NCI-H460 (cell line): Measurements from ENCODE around the gene ZMIZ1. TPM values are rescaled to one million over a fixed set of nuclear protein-coding genes. Genes with fewer than 3 reads are reported as not detected.

Experiments used
- DNase-seq: peaks from one replicate; pipeline ENCODE4 v3.0.0-alpha.2; 2016; ENCODE audit warnings: low read depth; ENCODE audit errors: extremely low read depth
- total RNA-seq: library from RNA; depleted of rRNA; stranded (reverse); fragments of >200 nt; shearing (Covaris generic); gene quantifications from 2 replicates; pipeline ENCODE4 v1.2.3, GENCODE V29; 2014

Gene ZMIZ1
- total RNA-seq, 1 experiment from 2014 or later: 33.8 TPM

- no peak for DNase-seq
Observed at GRCh38 chr10:79148452-79149344, 79.9 kb downstream of the ZMIZ1 start.

DNA sequence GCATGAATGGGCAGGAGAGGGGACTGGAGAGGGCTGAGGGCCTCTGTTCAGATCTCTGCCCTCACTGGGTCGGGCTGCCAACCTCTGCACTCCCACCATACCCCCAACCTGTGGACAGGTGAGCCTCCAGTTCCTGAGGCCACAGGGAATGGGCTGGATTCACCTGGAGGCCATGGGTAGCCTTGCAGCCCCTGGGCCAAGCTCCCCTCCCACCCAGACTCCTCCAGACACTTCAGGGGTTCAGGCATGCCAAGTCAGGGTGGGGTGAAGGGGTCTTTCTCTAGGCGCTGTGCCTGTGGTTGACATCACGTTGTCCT lies 80.5 kb downstream of the ZMIZ1 start:
- no peak for DNase-seq

- peak; percentile 89 for DNase-seq
Observed at GRCh38 chr10:79149662-79150443, 81.1 kb downstream of the ZMIZ1 start.

- DNase-seq: no peak
Observed at GRCh38 chr10:79150444-79150754, 81.6 kb downstream of the ZMIZ1 start.

GRCh38 chr10:79152423-79152817 lies 83.7 kb downstream of the ZMIZ1 start:
- no peak for DNase-seq

DNA sequence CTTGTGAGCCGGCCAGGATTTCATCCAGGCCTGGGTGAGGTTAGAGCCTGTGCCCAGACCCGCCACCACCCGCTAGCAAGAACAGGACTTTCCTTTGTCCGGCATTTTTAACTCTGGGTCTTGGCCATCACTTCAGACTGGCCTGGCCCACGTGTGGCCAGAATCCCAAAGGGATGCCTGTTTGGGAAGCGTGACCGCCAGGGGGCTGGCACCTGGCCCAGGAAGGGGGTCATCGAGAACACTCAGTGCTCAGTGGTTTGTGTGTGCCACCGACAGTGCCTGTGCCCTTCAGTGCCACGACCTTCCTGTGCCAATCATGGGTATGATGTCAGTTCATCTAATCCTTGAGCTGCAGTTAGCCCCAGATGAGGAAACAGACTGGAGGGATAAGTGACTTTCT lies 85.0 kb downstream of the ZMIZ1 start:
- no peak for DNase-seq

- no peak for DNase-seq
Observed at GRCh38 chr10:79155301-79156081, 86.7 kb downstream of the ZMIZ1 start.

DNA sequence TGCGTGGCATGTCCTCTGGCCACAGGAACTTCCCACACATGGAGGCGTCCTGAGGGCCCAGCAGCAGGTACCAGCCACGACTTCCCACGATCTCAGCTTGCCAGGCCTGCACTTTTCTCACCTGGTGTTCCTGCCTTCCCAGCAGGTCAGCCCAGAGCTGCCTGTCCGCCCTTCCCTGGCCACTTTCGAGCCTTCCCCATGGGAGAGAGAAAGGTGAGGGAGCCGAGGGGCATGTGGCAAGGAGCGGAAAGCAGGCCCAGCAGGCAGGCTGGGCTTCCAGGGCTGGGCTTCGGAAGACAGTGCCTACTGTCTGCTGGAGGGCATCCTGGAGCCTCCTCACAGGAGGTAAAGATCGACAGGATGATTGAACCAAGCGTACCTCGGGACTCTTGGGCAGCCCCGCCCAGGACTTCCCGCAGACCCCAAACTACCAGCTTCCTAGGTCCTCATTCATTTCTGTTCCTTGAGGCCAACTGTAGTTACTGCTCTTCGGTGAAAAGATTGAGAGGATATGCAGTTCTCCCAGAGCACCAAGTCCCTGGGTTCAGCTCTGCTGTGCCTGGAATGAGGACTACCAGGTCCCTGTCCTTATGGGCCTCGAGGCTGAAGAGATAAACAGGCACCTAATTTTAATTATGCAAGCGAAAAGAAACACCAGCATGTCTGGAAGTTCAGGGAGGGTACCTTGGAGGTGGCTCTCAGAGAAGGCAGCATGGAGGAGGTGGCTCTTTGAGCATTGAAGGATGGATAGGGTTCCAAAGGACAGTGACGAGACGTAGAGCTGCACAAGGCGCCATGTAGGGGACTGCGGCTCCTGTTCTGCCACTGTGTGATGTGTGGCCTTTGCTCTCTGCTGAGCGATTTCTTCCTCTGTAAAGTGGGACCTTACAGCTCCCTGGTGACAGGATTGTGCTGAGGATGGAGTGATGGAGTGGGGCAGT lies 87.8 kb downstream of the ZMIZ1 start:
- DNase-seq: no peak

DNA sequence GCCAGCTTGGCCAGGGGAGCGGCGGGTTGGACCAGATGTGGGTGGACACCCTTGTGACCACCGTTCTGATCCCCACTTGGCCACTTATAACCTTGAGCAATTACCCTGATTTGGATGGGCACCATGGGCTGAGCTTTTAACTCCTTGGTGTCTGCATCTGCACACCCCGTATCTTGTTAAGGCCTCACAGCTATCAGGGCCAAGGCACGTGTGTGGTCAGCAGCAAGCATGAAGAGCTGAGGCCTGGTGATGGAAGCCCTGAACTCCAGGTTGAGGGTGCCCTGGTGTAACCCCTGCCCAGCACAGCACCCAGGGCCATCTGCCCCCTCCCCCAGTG lies 89.2 kb downstream of the ZMIZ1 start:
- DNase-seq: no peak

- DNase-seq: no peak
Observed at GRCh38 chr10:79158402-79159097, 89.8 kb downstream of the ZMIZ1 start.

- no peak for DNase-seq
Observed at GRCh38 chr10:79159141-79159651, 90.4 kb downstream of the ZMIZ1 start.

- no peak for DNase-seq
Observed at GRCh38 chr10:79159785-79160184, 91.0 kb downstream of the ZMIZ1 start.

- no peak for DNase-seq
Observed at GRCh38 chr10:79160191-79160590, 91.4 kb downstream of the ZMIZ1 start.

DNA sequence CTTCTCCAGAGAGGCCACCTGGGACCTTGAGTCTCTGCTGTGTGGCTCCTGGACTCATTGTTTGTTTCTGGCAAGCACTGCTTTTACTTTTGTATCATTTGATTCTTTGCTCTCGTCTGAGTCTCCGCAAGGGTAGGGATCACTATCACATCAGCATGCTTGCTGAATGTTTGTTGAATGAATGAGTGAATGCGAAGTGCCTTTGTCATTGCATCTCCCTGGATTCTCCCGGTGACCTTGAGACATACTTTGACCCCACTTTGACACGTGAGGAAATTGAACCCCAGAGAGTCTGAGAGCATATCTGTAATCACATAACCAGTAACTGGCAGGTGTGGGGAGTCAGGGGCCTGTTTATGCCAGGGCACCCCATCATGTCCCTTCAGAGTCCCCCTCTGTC lies 92.8 kb downstream of the ZMIZ1 start:
- no peak for DNase-seq

DNA sequence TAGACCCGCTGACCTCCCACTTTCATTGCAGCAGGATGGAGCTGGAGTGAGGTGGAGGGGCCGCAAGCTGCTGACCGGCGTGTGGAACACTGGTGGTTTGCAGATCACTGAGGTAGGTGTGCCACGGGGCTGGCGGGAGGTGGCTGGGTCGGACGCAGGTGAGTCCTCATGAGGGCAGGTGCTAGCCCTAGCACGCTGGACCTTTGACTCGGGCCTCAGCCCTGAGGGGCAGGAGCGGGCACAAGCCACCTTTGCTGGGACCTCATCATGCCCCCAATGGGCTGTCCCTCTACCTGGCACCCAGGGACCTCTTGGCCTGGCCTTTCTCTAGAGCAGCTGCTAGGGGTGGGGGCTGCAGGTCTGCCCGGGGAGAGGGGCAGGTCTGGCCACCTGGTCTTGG lies 93.3 kb downstream of the ZMIZ1 start:
- DNase-seq: no peak

DNA sequence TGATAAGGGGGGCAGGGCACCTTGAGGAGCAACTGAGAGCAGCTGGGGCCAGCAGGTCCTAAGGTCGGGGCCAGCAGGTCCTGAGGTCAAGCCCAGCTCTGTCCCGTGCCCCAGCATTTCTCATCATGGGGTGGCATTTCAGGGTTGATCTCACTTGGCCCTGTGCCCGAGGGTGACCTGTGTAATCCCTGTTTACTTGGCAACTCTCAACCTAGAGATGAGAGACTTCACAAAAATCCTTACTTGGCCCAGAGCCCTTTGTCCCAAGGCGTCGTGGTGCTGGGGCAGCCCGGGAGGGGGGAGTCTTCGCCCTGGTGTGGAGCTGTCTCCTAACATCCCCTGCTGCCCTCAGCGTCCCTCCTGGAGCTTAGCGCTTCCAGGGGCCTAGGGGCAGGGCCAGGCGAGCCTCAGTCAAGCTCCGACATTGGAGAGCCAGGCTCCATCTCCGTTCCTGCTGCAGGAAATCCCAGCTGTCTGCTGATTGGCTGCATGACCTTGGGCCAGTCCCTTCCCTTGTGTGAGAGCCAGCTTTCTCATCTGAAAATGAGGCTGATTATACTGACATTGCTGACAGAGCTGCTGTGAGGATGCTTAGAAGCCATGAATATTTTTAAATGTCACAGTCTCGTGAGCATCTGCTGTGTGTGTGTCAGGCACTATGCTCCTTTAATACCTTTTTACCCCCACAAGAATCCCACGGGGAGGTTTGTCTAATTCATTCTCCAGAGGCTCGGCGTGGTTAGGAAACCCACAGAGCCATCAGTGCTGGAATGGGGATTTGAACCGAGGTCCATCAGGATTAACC lies 94.3 kb downstream of the ZMIZ1 start:
- DNase-seq: no peak

- no peak for DNase-seq
Observed at GRCh38 chr10:79163666-79163975, 94.9 kb downstream of the ZMIZ1 start.

DNA sequence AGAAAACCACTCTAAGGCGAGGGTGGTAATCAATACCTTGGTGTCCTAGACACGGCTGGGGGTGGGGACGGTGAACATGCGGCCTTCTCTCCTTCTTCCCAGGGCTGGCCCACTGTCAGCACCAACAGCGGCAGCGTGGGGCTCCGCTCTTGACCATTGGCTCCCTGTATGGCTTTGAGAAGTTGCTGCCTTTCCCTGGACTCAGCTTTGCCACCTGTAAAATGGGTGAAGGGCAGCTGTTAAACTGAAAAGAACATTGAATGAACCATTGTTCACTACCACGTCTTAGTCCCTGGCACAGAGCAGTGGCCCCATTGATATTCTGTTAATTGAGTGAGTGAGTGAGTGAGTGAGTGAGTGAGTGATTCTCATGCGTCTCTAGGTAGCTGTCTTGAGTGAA lies 95.3 kb downstream of the ZMIZ1 start:
- no peak for DNase-seq
